ENCODE results near the gene MAGI2. TPM values are rescaled to one million over a fixed set of nuclear protein-coding genes. Genes with fewer than 3 reads are reported as not detected.

The MAGI2 gene
- total RNA-seq, 1 donor from 2014 or later, result 0.26 TPM

DNA sequence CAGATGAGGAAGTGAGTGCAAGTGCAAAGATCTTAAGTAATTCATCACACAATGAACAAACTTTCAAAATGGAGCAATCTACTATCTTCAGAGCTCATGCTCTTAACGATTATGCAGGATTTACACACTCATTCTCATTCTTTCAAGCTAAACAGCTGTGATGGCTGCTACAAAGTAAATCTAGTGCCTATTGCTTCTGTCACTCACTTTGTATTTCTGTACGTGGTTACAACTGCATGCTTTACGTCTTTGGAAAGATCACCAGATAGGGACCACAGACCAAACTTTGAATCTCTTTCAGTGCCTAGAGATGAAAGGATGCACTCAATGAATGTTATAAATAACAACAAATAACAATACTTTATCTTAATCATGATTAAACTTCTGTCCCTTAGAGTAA is 194.6 kb downstream of the MAGI2 start:
- DNase-seq (ENCODE audit: low read depth in 2 of 2), result no peak

DNA sequence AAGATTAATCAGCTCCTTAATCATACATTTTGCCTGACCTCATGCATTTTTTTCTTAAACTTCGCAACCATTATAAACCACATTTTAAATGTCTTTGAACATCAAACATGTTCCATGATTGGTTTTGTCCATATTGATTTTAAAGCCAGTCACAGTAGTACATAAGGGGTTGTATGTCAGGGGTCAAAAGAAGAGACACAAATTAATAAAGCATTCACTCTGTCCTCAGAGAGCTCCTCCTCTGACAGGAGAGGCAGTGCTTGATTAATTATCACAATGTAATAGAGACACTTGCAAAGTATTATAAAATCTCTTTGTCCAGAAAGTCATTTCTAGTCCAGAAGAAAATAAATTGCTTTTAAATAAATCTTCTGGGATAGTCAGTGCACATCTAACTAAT is 195.5 kb downstream of the MAGI2 start:
- no peak for DNase-seq (ENCODE audit: low read depth in 2 of 2)

DNA sequence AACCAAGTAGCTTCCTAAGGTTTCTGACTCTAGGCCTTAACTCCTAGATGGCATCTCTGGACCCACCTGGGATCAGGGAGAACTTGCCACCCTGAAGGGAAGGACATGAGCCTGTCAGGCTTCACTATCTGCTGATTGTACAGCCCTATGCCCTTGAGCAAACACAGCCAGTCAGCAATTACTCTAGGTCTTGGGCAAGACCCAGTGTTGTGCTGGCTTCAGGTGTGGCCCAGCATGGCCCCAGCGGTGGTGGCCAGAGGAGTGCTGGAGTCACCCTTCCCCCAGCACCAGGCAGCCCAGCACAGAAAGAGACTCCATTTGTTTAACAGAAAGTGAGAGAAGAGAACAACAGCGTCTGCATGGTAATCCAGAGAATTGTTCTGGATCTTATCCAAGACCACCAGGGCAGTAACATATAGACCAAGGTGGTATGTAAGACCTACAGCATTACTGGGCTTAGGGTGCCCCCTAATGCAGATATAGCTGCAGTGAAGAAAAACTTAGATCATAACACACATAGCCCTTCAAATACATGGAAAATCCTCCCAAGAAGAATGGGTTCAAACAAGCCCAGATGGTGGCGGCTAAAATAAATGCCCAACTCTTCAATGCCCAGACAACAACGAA is 207.7 kb downstream of the MAGI2 start:
- DNase-seq (ENCODE audit: low read depth in 2 of 2), result no peak

DNA sequence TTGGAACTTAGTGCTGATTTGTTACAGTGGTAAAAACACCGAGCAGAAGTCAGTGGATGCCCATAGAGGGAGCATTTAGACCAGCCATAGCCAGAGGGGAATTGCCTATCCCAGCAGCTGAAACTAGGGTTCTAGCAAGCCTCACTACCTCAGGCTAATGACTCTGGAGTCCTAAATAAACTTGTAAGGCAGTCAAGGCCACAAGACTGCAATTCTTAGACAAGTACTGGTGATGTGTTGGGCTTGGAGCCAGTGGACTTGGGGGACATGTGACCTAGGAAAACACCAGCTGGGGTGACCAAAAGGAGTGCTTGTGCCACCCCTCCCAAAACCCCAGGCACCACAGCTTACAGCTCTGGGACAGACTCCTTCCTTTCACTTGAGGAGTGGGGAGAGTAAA is 209.0 kb downstream of the MAGI2 start:
- DNase-seq (ENCODE audit: low read depth in 2 of 2), result no peak

DNA sequence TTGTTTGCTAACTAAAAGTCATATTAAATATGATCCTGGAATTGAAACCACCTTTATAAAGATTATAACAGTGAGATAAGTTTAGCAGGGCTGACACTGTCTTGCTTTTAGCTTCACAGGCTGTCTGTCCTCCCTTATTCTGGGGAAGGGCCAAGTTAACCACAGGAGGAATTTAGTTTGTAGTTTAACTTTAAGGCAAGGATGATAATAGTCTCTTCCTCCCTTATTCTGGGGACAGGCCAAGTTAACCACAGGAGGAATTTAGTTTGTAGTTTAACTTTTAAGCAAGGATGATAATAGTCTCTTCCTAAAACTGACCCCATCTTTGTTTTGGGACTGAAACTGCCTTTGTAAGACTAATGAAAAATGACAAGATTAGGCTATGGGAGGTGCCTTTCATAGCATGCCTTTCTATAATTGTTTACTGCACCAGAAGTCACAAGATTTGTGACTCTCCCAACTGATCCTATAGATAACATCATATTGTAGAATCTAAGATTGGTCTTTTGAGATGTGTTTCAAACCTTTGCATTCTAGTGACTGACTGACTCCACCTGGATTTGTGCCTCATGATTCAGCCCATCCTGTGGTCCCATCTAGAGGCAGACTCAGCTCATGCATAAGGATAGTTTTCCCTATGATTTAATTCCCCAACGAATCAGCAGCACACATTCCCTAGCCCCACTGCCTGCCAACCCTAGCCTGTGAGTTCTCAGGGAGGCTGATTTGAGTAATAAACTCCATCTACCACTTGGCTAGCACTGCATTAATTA is 212.0 kb downstream of the MAGI2 start:
- no peak for DNase-seq (ENCODE audit: low read depth in 2 of 2)

DNA sequence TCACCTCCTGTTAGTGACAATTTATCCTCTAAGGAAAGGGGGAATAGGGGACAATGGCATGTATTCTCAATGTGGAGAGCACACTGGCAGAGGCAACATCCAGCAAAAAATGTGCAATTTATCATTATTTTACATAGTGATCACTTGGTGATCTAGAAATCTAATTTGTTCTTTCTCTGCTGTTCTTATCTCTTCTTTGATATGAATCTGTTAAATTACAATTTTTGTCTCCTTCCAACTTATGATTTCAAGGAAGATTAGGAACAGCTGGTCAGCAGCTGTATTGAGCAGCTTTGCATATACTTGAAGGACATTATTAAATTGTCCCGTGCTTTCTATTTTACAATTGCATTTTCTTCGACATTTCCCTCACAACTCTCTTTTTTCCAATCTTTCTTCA is 213.1 kb downstream of the MAGI2 start:
- DNase-seq (ENCODE audit: low read depth in 2 of 2), result no peak

DNA sequence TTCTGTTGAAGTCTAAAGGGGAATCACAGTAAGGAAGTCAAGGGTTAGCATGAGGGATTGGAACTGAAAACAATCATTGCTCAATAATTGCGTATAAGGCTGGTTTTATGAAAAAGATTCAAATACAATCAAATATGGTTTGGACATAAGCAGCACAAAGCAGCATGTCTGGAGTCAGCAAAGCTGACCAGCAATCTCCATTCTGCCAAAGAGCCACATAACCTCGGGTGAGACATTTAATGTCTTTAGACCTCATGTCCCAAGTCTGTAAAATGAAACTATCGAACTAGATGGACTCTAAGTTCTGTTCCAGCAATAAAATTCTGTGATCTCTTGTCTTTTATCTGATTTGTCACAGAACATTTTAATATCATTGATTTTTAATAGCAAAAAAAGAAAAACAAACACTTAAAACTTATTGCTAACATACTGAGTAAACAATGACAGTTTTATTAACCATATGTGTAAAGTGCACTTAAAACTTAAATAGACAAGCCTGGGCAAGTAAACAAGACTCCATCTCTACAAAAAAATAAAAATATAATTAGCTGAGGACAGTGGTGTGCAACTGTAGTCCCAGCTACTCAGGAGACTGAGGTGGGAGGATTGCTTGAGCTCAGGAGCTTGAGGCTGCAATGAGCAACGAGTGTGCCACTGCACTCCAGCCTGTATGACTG is 217.0 kb downstream of the MAGI2 start:
- no peak for DNase-seq (ENCODE audit: low read depth in 2 of 2)

DNA sequence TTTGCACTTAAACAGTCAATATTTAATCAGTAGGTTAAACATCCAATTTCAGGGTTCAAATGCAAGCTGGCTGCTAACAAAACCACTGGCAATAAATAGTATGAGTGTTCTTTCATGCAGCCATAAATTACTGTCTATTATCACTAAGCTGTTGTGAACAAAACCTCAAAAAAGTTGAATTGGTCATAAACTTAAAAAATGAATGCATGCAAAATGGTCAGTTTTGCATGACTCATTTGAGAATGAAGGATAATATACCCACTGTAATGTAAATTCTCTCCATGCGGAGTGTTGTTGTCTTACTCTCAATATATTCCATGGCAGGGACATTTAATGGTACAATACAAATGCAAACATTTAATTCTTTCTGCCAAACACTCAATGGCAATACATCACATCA is 226.4 kb downstream of the MAGI2 start:
- DNase-seq (ENCODE audit: low read depth in 2 of 2), result no peak

DNA sequence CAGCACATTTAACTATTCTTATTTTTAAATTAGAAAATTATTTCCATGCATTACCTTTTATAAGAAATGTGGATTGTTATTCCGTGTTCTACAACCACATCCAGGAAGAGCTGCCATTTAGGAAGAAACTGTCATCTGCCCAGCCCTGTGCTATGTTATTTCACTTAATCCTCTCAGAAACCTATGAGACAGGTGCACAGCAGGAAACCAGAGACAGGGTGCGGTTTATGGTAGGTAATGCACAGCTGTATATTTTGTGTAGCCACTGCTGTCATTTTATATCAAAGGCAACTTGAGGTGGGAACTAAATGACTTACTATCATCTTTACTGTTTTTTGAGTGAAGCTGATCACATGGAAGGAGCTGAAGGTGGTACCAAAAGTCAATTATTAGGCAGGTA is 232.3 kb downstream of the MAGI2 start:
- no peak for DNase-seq (ENCODE audit: low read depth in 2 of 2)

DNA sequence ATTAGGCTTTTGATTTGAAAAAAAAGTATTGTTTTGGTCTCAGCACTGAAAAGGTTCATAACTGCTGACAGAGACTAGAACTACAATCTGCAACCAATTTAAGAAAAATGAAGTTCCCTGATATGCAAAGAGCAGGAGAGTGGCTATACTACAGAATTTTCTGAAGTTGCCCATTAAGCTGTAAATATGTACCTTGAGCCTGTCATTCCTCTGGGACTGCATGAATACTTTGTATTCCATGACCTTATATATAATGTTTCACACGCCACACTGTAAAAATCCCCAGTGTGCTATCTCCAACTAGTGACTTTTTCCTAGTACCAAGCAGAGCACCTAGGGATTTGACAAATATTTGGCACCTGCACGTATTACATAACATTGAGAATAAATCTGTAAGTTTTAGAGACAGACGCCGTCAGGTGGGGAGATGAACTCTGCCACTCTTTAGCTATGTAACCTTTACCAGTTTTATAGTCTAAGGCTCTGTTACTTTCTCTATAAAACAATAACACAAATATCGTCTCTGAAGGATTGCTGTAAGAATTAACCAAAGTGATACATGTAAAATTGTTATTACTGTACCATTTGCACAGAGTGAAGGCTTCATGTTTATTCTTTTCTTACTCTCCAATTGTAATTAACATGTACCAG is 235.4 kb downstream of the MAGI2 start:
- no peak for DNase-seq (ENCODE audit: low read depth in 2 of 2)

DNA sequence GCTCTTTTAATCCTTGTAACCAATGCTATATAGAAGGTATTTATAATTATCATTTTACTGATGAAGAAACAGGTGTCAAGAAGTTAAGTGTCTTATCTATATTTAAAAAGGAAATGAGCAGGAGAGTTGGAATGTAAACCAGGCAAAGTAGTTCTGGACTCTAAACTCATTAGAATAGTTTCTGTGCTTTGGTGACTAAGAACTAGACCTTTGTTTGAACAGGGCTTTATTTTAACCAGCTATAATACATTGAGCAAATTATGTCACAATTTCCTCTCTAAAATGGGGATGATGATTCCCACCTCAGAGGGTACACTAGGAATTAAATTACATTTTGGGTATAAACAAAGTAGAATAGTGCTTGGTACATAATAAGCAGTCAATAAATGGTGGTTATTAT is 236.0 kb downstream of the MAGI2 start:
- no peak for DNase-seq (ENCODE audit: low read depth in 2 of 2)

DNA sequence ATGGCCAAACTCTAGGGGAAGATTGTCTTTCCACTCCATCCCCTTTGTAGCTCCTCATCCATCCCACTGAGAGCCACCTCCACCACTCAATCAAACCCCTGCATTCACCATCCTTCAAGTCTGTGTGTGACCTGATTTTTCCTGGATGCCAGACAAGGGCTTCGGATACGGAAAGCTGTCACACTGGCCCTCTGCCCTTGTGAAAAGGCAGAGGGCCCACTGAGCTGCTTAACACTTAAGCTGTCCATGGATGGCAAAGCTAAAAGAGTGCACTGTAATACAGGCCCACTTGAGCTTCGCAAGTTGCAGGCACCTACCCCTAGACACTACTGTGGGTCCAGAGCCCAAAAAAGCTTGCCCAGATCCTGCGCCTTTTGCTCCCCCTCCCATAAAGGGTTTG is 237.2 kb downstream of the MAGI2 start:
- DNase-seq (ENCODE audit: low read depth in 2 of 2), result no peak

DNA sequence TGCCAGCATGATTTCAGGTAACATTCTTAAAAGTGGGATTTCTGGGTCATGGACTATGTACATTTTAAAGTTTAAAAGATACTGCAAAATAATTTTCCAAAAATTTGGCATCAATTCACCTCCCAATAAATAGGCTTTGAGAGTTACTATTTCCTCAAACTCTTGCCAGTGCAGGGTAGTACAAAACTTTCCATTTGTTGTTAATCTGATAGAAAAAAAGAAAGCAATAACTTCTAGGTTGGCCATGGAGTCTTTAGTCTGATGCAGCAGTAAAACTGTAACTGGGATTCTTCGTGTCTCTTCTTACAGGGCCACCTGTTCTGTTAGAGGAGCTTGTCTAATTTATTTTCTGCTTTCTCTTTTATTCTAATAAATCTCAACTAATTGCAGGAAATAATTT is 241.1 kb downstream of the MAGI2 start:
- DNase-seq (ENCODE audit: low read depth in 2 of 2), result no peak

DNA sequence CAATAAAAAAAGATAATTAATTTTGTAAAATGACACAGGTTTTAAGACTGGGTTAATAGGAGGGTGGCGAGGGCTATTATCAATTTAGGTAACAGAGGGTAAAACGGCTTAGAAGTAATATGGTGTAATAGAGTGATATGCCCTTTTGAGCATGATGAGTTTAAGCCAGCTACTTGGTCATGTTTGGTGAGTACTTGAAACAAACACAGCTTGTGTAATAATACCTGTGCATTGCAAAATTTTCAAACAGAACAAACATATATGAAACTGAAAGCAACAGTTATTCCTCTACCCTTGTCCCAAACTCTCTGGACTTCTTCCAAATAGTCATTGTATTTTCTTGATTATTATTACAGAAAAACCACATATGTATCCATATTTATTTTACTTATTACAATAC is 241.7 kb downstream of the MAGI2 start:
- DNase-seq (ENCODE audit: low read depth in 2 of 2), result no peak

DNA sequence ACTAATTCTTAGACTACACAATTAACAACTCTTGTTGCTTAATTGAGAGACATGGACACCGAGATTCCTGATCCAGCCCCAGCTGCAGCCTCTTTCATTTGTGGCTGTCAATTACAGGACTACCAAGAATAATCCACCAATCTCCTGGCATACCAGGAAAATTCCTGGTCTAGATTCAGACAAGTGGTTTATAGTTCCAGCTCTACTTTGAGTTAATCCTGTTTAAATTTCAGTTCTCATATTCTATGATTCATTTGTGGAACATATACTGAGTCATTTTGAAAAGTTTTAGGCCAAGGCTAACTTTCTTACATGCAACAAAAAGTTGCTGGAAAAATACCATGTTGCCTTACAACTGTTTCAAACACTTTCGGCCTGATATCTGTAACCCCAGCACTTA is 253.5 kb downstream of the MAGI2 start:
- DNase-seq (ENCODE audit: low read depth in 2 of 2), result no peak

DNA sequence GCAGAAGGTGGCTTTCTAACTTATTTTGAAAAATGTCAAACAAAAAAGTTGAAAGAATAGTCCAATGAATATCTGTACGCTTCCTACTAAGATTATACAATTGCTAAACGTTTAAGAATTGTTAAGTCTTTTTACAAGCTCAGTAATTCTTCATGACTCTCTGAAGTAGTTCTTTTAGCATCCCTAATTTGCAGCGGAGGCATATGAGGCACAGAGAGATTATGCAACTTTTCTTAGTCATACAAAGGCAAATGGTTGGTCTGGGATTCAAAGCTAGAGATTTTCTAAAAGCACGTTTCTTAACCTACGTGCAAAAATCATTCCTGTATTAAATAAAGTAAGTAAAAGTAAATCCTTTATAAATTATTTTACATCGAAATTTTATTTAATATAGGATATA is 254.2 kb downstream of the MAGI2 start:
- no peak for DNase-seq (ENCODE audit: low read depth in 2 of 2)

DNA sequence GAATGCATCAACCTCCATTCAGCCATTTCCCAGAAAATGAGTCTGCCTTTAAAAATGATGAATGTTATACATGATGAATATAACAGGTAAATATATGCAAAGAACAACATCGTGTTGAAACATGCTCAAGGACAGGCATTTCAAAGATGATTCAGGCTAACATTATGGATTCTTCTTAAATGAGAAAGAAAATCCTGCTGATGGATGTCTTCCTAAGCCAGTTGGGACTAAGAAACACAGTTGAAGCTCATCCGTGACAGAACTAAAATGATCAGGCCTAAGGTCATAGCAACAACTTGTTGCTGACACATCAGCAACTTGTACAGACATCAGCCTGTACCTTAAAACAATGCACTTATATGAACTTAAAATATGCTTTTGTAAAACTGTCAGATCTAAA is 267.9 kb downstream of the MAGI2 start:
- DNase-seq (ENCODE audit: low read depth in 2 of 2), result no peak

DNA sequence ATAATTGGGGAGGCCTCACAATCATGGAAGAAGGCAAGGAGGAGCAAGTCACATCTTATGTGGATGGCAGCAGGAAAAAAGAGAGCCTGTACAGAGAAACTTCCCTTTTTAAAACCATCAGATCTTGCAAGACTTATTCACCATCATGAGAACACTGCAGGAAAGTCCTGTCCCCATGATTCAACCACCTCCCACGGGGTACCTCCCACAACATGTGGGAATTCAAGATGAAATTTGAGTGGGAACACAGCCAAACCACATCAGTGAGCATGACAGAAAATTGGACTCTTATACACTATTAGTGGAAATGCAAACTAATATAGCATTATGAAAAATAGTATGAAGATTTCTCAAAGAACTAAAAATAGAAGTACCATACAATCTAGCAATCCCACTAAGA is 271.2 kb downstream of the MAGI2 start:
- DNase-seq (ENCODE audit: low read depth in 2 of 2), result no peak

DNA sequence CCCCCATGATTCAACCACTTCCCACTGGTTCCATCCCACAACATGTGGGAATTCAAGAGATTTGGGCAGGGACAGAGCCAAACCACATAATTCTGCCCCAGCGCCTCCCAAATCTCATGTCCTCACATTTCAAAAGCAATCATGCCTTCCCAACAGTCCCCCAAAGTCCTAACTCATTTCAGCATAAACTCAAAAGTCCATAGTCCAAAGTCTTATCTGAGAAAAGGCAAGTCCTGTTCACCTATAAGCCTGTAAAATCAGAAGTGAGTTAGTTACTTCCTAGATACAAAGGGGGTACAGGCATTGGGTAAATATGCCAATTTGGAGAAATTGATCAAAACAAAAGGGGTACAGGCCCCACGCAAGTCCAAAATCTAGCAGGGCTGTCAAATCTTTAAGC is 272.9 kb downstream of the MAGI2 start:
- no peak for DNase-seq (ENCODE audit: low read depth in 2 of 2)

DNA sequence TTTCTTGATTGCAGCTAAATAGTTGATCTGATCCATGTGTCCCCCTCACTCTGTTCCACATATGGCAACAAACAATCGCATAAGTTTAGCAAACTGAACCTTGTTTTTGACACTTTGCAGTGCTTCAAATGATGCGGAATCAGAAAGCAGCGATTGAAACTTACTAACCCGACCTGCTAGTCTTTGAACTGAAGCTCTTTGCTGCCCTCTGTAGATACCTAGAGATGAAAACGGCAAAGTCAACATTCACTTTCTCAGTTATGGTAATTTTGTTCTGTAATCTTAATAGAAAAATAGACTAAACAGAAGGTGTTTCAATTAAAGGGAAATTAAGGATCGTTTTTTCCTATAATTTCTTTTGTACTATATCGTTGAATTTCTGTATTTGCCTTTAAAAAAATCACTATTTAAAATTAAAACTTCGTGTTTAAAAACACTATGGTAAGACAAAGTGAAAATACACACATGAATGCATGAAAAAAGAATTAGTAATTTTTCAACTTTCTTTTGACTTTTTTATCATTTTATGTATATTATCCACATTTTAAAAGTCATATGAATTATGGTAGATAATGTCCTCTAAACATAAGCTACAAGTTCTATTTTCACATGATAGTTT is 276.5 kb downstream of the MAGI2 start:
- peak; percentile 3 to 23 for DNase-seq (ENCODE audit: low read depth in 2 of 2)

DNA sequence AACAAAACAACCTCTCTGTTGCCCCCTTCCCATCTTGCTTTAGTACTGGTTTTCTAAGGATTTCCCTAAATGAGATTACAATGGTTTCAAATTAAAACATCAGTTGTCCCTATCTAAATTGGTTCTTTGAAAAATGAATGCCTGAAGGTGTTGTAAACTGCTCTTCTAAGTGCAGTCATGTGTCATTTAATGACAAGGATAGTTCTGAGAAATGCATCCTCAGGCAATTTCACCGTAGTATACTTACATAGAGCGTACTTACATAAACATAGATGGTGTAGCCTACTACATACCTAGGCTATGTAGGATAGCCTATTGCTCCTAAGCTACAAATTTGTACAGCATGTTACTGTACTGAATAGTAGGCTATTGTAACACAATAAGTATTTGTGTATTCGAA is 278.1 kb downstream of the MAGI2 start:
- DNase-seq (ENCODE audit: low read depth in 2 of 2), result no peak

DNA sequence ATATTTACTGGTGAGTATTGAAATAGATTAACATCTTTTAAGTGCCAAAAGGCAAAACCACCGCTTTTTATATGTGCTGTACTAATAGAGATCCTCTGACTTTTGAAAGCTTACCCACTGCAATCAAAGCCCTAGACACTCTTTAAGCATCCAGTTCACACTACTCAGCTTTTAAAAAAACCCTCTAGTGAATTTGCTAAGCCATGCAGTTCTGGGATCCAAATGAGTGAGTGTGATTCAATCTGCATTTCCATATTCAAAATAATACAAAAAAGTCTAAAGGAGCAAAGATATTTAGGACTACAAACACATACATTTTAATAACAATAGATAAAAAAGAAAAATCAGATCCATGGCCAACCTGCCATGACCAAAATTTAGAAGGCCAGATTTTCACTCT is 288.2 kb downstream of the MAGI2 start:
- DNase-seq (ENCODE audit: low read depth in 2 of 2), result no peak
